Tibial nerve (tissue), 4 donors: ENCODE measurements around the gene DAPK1. TPM values are rescaled to one million over a fixed set of nuclear protein-coding genes. Genes with fewer than 3 reads are reported as not detected.

Experiments used
- DNase-seq, 2 donors: peaks; one replicate each; pipeline ENCODE4 v3.0.0-alpha.2; 2019; ENCODE audit warnings: low spot score in 2 of 2
- H3K27ac ChIP-seq, 4 donors: fragments of 200-600 bp; sonication (generic) in 3 of 4; one replicate each; pipeline ENCODE4 v1.5.1; 2017 to 2019; ENCODE audit warnings: mild to moderate bottlenecking in 1 of 4
- H3K27me3 ChIP-seq, 2 donors: fragments of 200-600 bp; sonication (generic) in 1 of 2; one replicate each; pipeline versions ENCODE4 v1.5.1 to v1.6.0; 2017 to 2019
- H3K36me3 ChIP-seq, 3 donors: fragments of 200-600 bp; sonication (generic); one replicate each; pipeline ENCODE4 v1.5.1; 2018 to 2019
- H3K4me1 ChIP-seq, 4 donors: fragments of 200-600 bp; sonication (generic) in 3 of 4; one replicate each; pipeline ENCODE4 v1.5.1; 2017 to 2019
- H3K4me3 ChIP-seq, 4 donors: fragments of 200-600 bp; sonication (generic) in 3 of 4; one replicate each; pipeline ENCODE4 v1.5.1; 2017 to 2019; ENCODE audit warnings: mild to moderate bottlenecking in 1 of 4, moderate library complexity in 1 of 4
- H3K9me3 ChIP-seq, 4 donors: fragments of 200-600 bp; sonication (generic) in 3 of 4; one replicate each; pipeline ENCODE4 v1.5.1; 2017 to 2019
- CTCF ChIP-seq, 5 experiments: fragments of 200-600 bp in 3 of 5; fragments of 450-650 bp in 2 of 5; sonication (generic) in 3 of 5; IDR thresholded peaks; one replicate each; pipeline ENCODE4 v1.5.1; 2016 to 2019; ENCODE audit warnings: antibody characterized with exemption in 5 of 5, mild to moderate bottlenecking in 3 of 5, moderate library complexity in 2 of 5
- EP300 ChIP-seq, 2 donors: sonication (generic); formaldehyde crosslinking; IDR thresholded peaks; one replicate each; pipeline ENCODE4 v1.6.1; 2017; ENCODE audit warnings: antibody characterized with exemption in 2 of 2, mild to moderate bottlenecking in 1 of 2
- POLR2A ChIP-seq, 2 donors: fragments of 450-650 bp; IDR thresholded peaks; one replicate each; pipeline ENCODE4 v1.6.1; 2017; ENCODE audit warnings: antibody characterized with exemption in 2 of 2, mild to moderate bottlenecking in 2 of 2, moderate library complexity in 2 of 2
- WGBS, 2 donors: methylation state at CpG; one replicate each; pipeline ENCODE4 v1.1.5; 2018; 5-methylcytosine and 5-hydroxymethylcytosine counted together
- total RNA-seq, 4 donors: library from RNA; depleted of rRNA; stranded (reverse); fragments of >200 nt; gene quantifications; one replicate each; pipeline ENCODE4 v1.1.0, GENCODE V29; 2016

Gene DAPK1
- total RNA-seq, 4 donors from 2014 or later: 58.8 to 97.3 (median 64.2) TPM

DNA sequence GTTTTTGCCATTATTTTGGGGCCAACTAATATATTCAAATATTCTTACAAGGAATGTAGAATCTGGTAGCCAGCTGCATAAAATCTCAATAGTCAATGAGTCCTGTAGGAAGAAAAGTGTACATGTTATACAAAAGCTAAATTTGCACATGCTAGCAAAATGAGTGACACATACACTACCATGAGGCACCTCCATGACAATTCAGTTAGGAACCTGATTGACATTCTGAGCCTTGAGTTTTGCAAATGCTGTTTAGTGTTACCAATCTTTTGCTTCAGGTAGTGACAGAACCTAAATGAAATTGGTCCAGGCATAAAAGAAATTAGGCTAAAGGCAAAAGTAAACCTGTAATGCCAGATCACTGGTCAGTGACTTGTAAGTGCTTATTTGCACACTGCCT is 6.8 kb upstream of the DAPK1 start:
- Histone ChIP-seq H3K4me3 (no peak overlapping the region), H3K9me3 (no peaks in the 10 kb centered on the region), H3K27me3 (no peaks in the 10 kb centered on the region), H3K4me1 (no peaks in the 10 kb centered on the region), H3K27ac (no peak overlapping the region), H3K36me3 (no peaks in the 10 kb centered on the region)
- DNase-seq: no peak
- TF ChIP-seq CTCF (IDR thresholded peaks at IDR 0.05): no peak
- TF ChIP-seq POLR2A (IDR thresholded peaks at IDR 0.05): no peak
- no peak for TF ChIP-seq EP300 (IDR thresholded peaks at IDR 0.05)

- no peaks in the 10 kb centered on the region for H3K9me3 ChIP-seq
- no peak overlapping the region for H3K27ac ChIP-seq
- H3K4me1 ChIP-seq: no peaks in the 10 kb centered on the region
- no peak overlapping the region for H3K4me3 ChIP-seq
- H3K36me3 ChIP-seq: no peaks in the 10 kb centered on the region
- no peak for TF ChIP-seq EP300 (IDR thresholded peaks at IDR 0.05)
- no peak for TF ChIP-seq POLR2A (IDR thresholded peaks at IDR 0.05)
- TF ChIP-seq CTCF (IDR thresholded peaks at IDR 0.05): no peak
- no peak for DNase-seq
- WGBS, 2 donors: 78 to 89% methylated on average over 3 of the region's 3 CpGs
- H3K27me3 ChIP-seq: no peaks in the 10 kb centered on the region
These were observed 6.1 kb upstream of the DAPK1 start for GRCh38 chr9:87491523-87491922.

GRCh38 chr9:87492642-87493041 is 5.0 kb upstream of the DAPK1 start:
- H3K4me1 ChIP-seq: peaks cover 0 to 9% (median 0%) of the 10 kb centered on the region in 4 donors
- no peak for DNase-seq
- H3K27me3 ChIP-seq: no peaks in the 10 kb centered on the region
- H3K4me3 ChIP-seq: no peak overlapping the region
- no peaks in the 10 kb centered on the region for H3K9me3 ChIP-seq
- no peak overlapping the region for H3K27ac ChIP-seq
- TF ChIP-seq CTCF (IDR thresholded peaks at IDR 0.05): no peak
- TF ChIP-seq POLR2A (IDR thresholded peaks at IDR 0.05): no peak
- no peak for TF ChIP-seq EP300 (IDR thresholded peaks at IDR 0.05)
- WGBS, 2 donors: 28 to 54% methylated on average over 3 of the region's 3 CpGs
- no peaks in the 10 kb centered on the region for H3K36me3 ChIP-seq

DNA sequence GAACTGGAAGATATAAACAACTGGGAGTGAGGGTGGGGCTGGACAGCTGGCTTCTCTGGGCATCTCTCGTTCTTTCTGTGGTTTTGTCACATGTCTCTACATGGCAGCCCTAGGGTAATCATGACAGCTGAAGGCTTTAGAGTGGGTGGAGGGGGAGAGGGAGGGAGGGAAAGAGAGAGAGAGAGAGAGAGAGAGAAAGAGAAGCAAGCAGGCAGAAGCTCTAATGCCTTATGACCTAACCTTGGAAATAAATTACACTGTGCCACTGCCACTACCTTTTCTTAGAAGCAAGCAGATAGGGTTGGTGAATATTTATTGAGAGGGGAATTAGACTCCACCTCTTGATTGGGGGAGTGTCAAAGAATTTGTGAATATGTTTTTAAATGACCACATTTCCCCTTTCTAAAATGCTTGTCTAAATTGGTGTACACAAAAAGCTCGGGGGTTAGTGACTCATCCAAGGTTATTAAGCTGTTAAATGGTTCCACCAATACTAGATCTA is 2.6 kb upstream of the DAPK1 start:
- H3K4me1 ChIP-seq: peaks cover 0 to 27% (median 0%) of the 10 kb centered on the region in 4 donors

More for the DNA sequence above, 2.6 kb upstream of the DAPK1 start:
- H3K36me3 ChIP-seq: no peaks in the 10 kb centered on the region
- H3K9me3 ChIP-seq: no peaks in the 10 kb centered on the region
- no peak overlapping the region for H3K27ac ChIP-seq
- H3K4me3 ChIP-seq: no peak overlapping the region
- 5 to 11% methylated on average over 2 of the region's 2 CpGs for WGBS, 2 donors
- H3K27me3 ChIP-seq: peaks cover 0 to 10% of the 10 kb centered on the region in 2 donors
- TF ChIP-seq CTCF (IDR thresholded peaks at IDR 0.05) (no peak), EP300 (IDR thresholded peaks at IDR 0.05) (peak in 1 of 2 donors; percentile 25)
- DNase-seq: no peak
